ENCODE results near the gene AMER2. TPM values are rescaled to one million over a fixed set of nuclear protein-coding genes. Genes with fewer than 3 reads are reported as not detected.

Gene AMER2
- polyA plus RNA-seq, 1 donor from 2014 or later: 33.2 TPM

DNA sequence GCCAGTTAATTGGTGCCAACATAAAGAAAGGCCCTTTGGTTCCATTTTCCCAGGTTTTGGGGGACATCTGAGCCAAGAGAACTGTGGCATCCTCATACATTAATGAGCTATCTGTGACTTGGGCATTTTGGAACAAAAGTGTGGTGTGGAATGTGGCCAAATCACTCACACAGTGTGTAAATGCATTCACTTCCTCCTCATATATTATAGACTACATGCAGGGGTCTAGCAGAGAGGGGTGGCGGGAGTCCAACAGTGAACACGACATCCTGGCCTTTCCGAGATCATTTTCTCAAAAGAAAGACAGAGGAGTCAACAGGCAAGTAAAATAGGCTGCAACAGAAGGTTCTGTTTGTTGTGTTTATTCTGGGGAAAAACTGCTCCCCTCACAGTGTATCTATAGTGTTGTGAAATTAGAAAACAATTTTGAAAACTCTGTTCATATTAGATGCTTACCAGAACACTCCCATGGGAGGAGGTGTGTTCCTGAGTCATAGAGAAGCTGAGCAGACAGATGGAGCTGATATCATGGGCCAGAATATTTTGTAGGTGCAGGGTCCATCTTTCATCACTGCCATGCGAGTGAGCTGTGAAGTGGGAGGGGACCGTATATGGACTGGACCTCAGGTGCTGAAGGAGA, 39.2 kb downstream of the AMER2 start:
- H3K27ac ChIP-seq (ENCODE audit: low read length): no peak overlapping the region
- peaks cover 11% of the 10 kb centered on the region for H3F3A ChIP-seq (ENCODE audit: insufficient read depth, low read length, poor library complexity, severe bottlenecking)
- no peak overlapping the region for H3K9ac ChIP-seq (ENCODE audit: low read length)
- H4K20me1 ChIP-seq (ENCODE audit: insufficient read depth): no peaks in the 10 kb centered on the region
- H3K79me2 ChIP-seq (replicated peaks; ENCODE audit: insufficient read depth, low read length): no peaks in the 10 kb centered on the region
- no peak overlapping the region for H2AFZ ChIP-seq (ENCODE audit: low read depth, low read length)
- no peak overlapping the region for H3K4me3 ChIP-seq (ENCODE audit: low read length)
- H3K36me3 ChIP-seq (ENCODE audit: insufficient read depth, low read length): no peaks in the 10 kb centered on the region
- TF ChIP-seq, protein P1, sequence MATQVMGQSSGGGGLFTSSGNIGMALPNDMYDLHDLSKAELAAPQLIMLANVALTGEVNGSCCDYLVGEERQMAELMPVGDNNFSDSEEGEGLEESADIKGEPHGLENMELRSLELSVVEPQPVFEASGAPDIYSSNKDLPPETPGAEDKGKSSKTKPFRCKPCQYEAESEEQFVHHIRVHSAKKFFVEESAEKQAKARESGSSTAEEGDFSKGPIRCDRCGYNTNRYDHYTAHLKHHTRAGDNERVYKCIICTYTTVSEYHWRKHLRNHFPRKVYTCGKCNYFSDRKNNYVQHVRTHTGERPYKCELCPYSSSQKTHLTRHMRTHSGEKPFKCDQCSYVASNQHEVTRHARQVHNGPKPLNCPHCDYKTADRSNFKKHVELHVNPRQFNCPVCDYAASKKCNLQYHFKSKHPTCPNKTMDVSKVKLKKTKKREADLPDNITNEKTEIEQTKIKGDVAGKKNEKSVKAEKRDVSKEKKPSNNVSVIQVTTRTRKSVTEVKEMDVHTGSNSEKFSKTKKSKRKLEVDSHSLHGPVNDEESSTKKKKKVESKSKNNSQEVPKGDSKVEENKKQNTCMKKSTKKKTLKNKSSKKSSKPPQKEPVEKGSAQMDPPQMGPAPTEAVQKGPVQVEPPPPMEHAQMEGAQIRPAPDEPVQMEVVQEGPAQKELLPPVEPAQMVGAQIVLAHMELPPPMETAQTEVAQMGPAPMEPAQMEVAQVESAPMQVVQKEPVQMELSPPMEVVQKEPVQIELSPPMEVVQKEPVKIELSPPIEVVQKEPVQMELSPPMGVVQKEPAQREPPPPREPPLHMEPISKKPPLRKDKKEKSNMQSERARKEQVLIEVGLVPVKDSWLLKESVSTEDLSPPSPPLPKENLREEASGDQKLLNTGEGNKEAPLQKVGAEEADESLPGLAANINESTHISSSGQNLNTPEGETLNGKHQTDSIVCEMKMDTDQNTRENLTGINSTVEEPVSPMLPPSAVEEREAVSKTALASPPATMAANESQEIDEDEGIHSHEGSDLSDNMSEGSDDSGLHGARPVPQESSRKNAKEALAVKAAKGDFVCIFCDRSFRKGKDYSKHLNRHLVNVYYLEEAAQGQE (IDR thresholded peaks at IDR 0.05; ENCODE audit: borderline replicate concordance): no peak
- no peak overlapping the region for H3K4me2 ChIP-seq (ENCODE audit: low read length)
- H3K27me3 ChIP-seq (ENCODE audit: insufficient read depth, low read depth, low read length): no peaks in the 10 kb centered on the region
- no peaks in the 10 kb centered on the region for H3K9me3 ChIP-seq (ENCODE audit: low read length)
- no peaks in the 10 kb centered on the region for H3K9me2 ChIP-seq (ENCODE audit: insufficient read depth, low read length)

DNA sequence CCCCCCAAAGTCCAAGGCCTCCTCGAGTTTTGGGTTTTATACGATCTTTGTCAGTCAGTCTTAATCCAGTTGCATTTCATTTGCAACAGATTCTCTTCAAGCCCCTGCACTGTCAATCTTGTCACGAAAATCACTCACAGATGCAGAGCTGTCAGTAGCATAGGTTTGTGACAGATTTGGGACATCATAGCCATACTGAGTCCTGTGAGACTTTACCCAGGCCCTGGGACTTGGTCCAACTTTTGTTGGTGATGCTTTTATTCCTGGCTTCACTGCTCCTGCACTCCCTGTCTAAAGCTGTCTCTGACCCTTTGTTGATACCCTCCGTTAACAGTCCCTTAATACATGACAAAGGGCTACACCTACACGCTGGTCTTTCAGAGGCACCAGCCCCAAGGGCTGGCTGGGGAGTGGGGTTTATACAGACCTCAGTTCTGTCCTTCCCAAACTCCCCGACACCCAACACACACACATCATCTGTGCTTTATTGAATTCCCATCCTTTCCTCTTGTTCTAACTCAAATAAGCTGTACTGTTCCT, 40.1 kb downstream of the AMER2 start:
- TF ChIP-seq MXI1 (conservative IDR thresholded peaks at IDR 0.05; ENCODE audit: poor library complexity, severe bottlenecking) (no peak), EP300 (conservative IDR thresholded peaks at IDR 0.05; ENCODE audit: poor library complexity, severe bottlenecking) (no peak), RAD21 (conservative IDR thresholded peaks at IDR 0.05) (no peak), TAF1 (IDR thresholded peaks at IDR 0.05; ENCODE audit: low read depth) (no peak), EZH2 (IDR thresholded peaks at IDR 0.05; ENCODE audit: borderline replicate concordance, insufficient read depth, low read length, poor library complexity, severe bottlenecking) (no peak)
- TF ChIP-seq, protein P2, sequence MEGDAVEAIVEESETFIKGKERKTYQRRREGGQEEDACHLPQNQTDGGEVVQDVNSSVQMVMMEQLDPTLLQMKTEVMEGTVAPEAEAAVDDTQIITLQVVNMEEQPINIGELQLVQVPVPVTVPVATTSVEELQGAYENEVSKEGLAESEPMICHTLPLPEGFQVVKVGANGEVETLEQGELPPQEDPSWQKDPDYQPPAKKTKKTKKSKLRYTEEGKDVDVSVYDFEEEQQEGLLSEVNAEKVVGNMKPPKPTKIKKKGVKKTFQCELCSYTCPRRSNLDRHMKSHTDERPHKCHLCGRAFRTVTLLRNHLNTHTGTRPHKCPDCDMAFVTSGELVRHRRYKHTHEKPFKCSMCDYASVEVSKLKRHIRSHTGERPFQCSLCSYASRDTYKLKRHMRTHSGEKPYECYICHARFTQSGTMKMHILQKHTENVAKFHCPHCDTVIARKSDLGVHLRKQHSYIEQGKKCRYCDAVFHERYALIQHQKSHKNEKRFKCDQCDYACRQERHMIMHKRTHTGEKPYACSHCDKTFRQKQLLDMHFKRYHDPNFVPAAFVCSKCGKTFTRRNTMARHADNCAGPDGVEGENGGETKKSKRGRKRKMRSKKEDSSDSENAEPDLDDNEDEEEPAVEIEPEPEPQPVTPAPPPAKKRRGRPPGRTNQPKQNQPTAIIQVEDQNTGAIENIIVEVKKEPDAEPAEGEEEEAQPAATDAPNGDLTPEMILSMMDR (IDR thresholded peaks at IDR 0.05; ENCODE audit: poor library complexity, severe bottlenecking): no peak
- H3K9me3 ChIP-seq (ENCODE audit: low read length): no peaks in the 10 kb centered on the region
- H3K9ac ChIP-seq (ENCODE audit: low read length): no peak overlapping the region
- H3K27ac ChIP-seq (ENCODE audit: low read length): no peak overlapping the region
- peaks cover 3% of the 10 kb centered on the region for H3F3A ChIP-seq (ENCODE audit: insufficient read depth, low read length, poor library complexity, severe bottlenecking)
- no peaks in the 10 kb centered on the region for H4K20me1 ChIP-seq (ENCODE audit: insufficient read depth)
- no peaks in the 10 kb centered on the region for H3K9me2 ChIP-seq (ENCODE audit: insufficient read depth, low read length)
- H3K79me2 ChIP-seq (replicated peaks; ENCODE audit: insufficient read depth, low read length): no peaks in the 10 kb centered on the region
- H3K36me3 ChIP-seq (ENCODE audit: insufficient read depth, low read length): no peaks in the 10 kb centered on the region
- H3K27me3 ChIP-seq (ENCODE audit: insufficient read depth, low read depth, low read length): no peaks in the 10 kb centered on the region
- no peak overlapping the region for H3K4me2 ChIP-seq (ENCODE audit: low read length)
- no peak overlapping the region for H3K4me3 ChIP-seq (ENCODE audit: low read length)
- no peak overlapping the region for H2AFZ ChIP-seq (ENCODE audit: low read depth, low read length)

DNA sequence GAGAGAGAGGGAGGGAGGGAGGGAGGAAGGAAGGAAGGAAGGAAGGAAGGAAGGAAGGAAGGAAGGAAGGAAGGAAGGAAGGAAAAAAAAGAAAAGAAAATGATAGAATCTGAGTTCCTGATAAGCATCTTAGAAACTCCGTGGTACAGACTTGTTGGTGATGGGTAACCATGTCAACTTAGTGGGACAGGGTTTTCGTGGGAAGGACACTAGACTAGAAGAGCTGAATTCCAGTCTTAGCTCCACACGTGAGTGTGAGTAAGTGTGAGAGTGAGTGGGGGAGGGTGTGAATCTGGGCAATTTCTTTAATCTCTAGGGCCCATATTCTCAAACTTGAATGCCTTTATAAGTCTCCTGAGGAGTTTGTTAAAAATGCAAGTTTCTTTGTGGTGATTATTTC, 41.1 kb downstream of the AMER2 start:
- TF ChIP-seq, protein P2 (IDR thresholded peaks at IDR 0.05; ENCODE audit: poor library complexity, severe bottlenecking): no peak
- TF ChIP-seq EP300 (conservative IDR thresholded peaks at IDR 0.05; ENCODE audit: poor library complexity, severe bottlenecking) (no peak), TAF1 (IDR thresholded peaks at IDR 0.05; ENCODE audit: low read depth) (no peak), RAD21 (conservative IDR thresholded peaks at IDR 0.05) (no peak), POLR2AphosphoS5 (IDR thresholded peaks at IDR 0.05) (no peak), SMC3 (conservative IDR thresholded peaks at IDR 0.05; ENCODE audit: poor library complexity) (no peak), EZH2 (IDR thresholded peaks at IDR 0.05; ENCODE audit: borderline replicate concordance, insufficient read depth, low read length, poor library complexity, severe bottlenecking) (no peak), MXI1 (conservative IDR thresholded peaks at IDR 0.05; ENCODE audit: poor library complexity, severe bottlenecking) (no peak)
- TF ChIP-seq, protein P1 (IDR thresholded peaks at IDR 0.05; ENCODE audit: borderline replicate concordance): no peak
- Histone ChIP-seq H3F3A (ENCODE audit: insufficient read depth, low read length, poor library complexity, severe bottlenecking) (no peaks in the 10 kb centered on the region), H4K20me1 (ENCODE audit: insufficient read depth) (no peaks in the 10 kb centered on the region), H3K9me3 (ENCODE audit: low read length) (no peaks in the 10 kb centered on the region), H3K27me3 (ENCODE audit: insufficient read depth, low read depth, low read length) (no peaks in the 10 kb centered on the region), H3K79me2 (replicated peaks; ENCODE audit: insufficient read depth, low read length) (no peaks in the 10 kb centered on the region), H3K4me3 (ENCODE audit: low read length) (no peak overlapping the region), H3K4me2 (ENCODE audit: low read length) (no peak overlapping the region), H2AFZ (ENCODE audit: low read depth, low read length) (no peak overlapping the region), H3K9ac (ENCODE audit: low read length) (no peak overlapping the region), H3K9me2 (ENCODE audit: insufficient read depth, low read length) (no peaks in the 10 kb centered on the region), H3K27ac (ENCODE audit: low read length) (no peak overlapping the region), H3K36me3 (ENCODE audit: insufficient read depth, low read length) (no peaks in the 10 kb centered on the region)

Data from neural cell (in vitro differentiated cells).